ENCODE results near the gene RHOF.

RHOF gene

GRCh38 chr12:121787063-121788025, 6.1 kb downstream of the RHOF start:
- H3K9me3 ChIP-seq (ENCODE audit: low read length) = no peaks in the 10 kb centered on the region
- TF ChIP-seq EZH2 (IDR thresholded peaks at IDR 0.05; ENCODE audit: borderline replicate concordance, low read length) (no peak), CTCF (IDR thresholded peaks at IDR 0.05; ENCODE audit: low read length) (no peak)
- H3K4me3 ChIP-seq (ENCODE audit: low read depth, low read length, poor library complexity, severe bottlenecking) = no peak overlapping the region
- H2AFZ ChIP-seq (ENCODE audit: low read length) = no peak overlapping the region
- no peaks in the 10 kb centered on the region for H3F3A ChIP-seq (ENCODE audit: insufficient read depth, low read length)
- peaks cover 5% of the 10 kb centered on the region; the same call in 1 of the 2 replicates for H3K36me3 ChIP-seq (ENCODE audit: insufficient read depth, low read length)
- H4K20me1 ChIP-seq (ENCODE audit: insufficient read depth, low read length) = no peaks in the 10 kb centered on the region
- peak overlapping the region; percentile 22; the same call in 1 of the 2 replicates for H3K9ac ChIP-seq (ENCODE audit: low read length)
- H3K79me2 ChIP-seq (ENCODE audit: insufficient read depth, low read length) = no peaks in the 10 kb centered on the region
- H3K9me2 ChIP-seq (ENCODE audit: low read depth, low read length) = no peaks in the 10 kb centered on the region
- H3K4me2 ChIP-seq (ENCODE audit: low read length) = peak overlapping the region; percentile 38; the same call in 1 of the 2 replicates
- H3K4me1 ChIP-seq (ENCODE audit: insufficient read depth, low read length, severe bottlenecking) = peaks cover 74% of the 10 kb centered on the region
- H3K27ac ChIP-seq (ENCODE audit: low read depth, low read length, poor library complexity, severe bottlenecking) = peak overlapping the region; percentile 91
- no peaks in the 10 kb centered on the region for H3K27me3 ChIP-seq (ENCODE audit: insufficient read depth, low read length)

GRCh38 chr12:121786440-121786825, 7.1 kb downstream of the RHOF start:
- H3K4me2 ChIP-seq (ENCODE audit: low read length) = no peak overlapping the region
- H3K9me3 ChIP-seq (ENCODE audit: low read length) = no peaks in the 10 kb centered on the region
- H3K4me3 ChIP-seq (ENCODE audit: low read depth, low read length, poor library complexity, severe bottlenecking) = no peak overlapping the region
- peaks cover 74% of the 10 kb centered on the region for H3K4me1 ChIP-seq (ENCODE audit: insufficient read depth, low read length, severe bottlenecking)
- TF ChIP-seq CTCF (IDR thresholded peaks at IDR 0.05; ENCODE audit: low read length) = no peak
- TF ChIP-seq EZH2 (IDR thresholded peaks at IDR 0.05; ENCODE audit: borderline replicate concordance, low read length) = no peak
- no peaks in the 10 kb centered on the region for H3F3A ChIP-seq (ENCODE audit: insufficient read depth, low read length)
- no peak overlapping the region for H2AFZ ChIP-seq (ENCODE audit: low read length)
- H3K36me3 ChIP-seq (ENCODE audit: insufficient read depth, low read length) = peaks cover 5% of the 10 kb centered on the region; the same call in 1 of the 2 replicates
- H3K9me2 ChIP-seq (ENCODE audit: low read depth, low read length) = no peaks in the 10 kb centered on the region
- H3K9ac ChIP-seq (ENCODE audit: low read length) = no peak overlapping the region
- peak overlapping the region; percentile 91 for H3K27ac ChIP-seq (ENCODE audit: low read depth, low read length, poor library complexity, severe bottlenecking)
- no peaks in the 10 kb centered on the region for H3K79me2 ChIP-seq (ENCODE audit: insufficient read depth, low read length)
- H3K27me3 ChIP-seq (ENCODE audit: insufficient read depth, low read length) = no peaks in the 10 kb centered on the region
- H4K20me1 ChIP-seq (ENCODE audit: insufficient read depth, low read length) = no peaks in the 10 kb centered on the region

GRCh38 chr12:121784460-121784859, 9.0 kb downstream of the RHOF start:
- Histone ChIP-seq H3F3A (ENCODE audit: insufficient read depth, low read length) (no peaks in the 10 kb centered on the region), H3K36me3 (ENCODE audit: insufficient read depth, low read length) (peaks cover 19% of the 10 kb centered on the region; the same call in 1 of the 2 replicates), H3K27ac (ENCODE audit: low read depth, low read length, poor library complexity, severe bottlenecking) (peak overlapping the region; percentile 53), H4K20me1 (ENCODE audit: insufficient read depth, low read length) (no peaks in the 10 kb centered on the region), H3K27me3 (ENCODE audit: insufficient read depth, low read length) (no peaks in the 10 kb centered on the region), H3K9me2 (ENCODE audit: low read depth, low read length) (no peaks in the 10 kb centered on the region), H3K4me1 (ENCODE audit: insufficient read depth, low read length, severe bottlenecking) (peaks cover 61% of the 10 kb centered on the region), H3K79me2 (ENCODE audit: insufficient read depth, low read length) (no peaks in the 10 kb centered on the region), H2AFZ (ENCODE audit: low read length) (no peak overlapping the region), H3K4me3 (ENCODE audit: low read depth, low read length, poor library complexity, severe bottlenecking) (no peak overlapping the region), H3K9me3 (ENCODE audit: low read length) (no peaks in the 10 kb centered on the region), H3K4me2 (ENCODE audit: low read length) (peak overlapping the region; percentile 21; the same call in 1 of the 2 replicates), H3K9ac (ENCODE audit: low read length) (no peak overlapping the region)
- no peak for TF ChIP-seq CTCF (IDR thresholded peaks at IDR 0.05; ENCODE audit: low read length)
- TF ChIP-seq EZH2 (IDR thresholded peaks at IDR 0.05; ENCODE audit: borderline replicate concordance, low read length) = no peak

All from OCI-LY1 (cell line).